ENCODE data around the gene GALNT10.

DNA sequence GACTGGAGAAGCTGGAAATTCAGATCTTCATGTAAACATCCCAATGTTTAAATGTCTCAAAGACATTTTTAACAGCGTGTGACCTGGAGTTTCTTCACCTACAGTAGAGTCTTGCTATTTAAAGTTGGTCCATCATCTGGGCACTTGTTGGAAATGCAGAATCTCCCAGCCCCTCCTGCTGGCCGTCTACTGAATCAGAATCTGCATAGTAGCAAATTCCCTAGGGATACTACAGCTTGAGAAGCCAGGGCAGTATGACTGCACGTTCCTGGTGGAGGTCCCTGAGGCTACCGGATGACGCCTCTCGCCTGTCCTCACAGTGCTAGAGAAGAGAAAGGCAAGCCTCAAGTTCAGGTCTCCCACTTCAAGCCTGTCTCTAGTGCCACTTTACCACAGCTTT is 271.0 kb downstream of the GALNT10 start:
- TF ChIP-seq, protein P1, sequence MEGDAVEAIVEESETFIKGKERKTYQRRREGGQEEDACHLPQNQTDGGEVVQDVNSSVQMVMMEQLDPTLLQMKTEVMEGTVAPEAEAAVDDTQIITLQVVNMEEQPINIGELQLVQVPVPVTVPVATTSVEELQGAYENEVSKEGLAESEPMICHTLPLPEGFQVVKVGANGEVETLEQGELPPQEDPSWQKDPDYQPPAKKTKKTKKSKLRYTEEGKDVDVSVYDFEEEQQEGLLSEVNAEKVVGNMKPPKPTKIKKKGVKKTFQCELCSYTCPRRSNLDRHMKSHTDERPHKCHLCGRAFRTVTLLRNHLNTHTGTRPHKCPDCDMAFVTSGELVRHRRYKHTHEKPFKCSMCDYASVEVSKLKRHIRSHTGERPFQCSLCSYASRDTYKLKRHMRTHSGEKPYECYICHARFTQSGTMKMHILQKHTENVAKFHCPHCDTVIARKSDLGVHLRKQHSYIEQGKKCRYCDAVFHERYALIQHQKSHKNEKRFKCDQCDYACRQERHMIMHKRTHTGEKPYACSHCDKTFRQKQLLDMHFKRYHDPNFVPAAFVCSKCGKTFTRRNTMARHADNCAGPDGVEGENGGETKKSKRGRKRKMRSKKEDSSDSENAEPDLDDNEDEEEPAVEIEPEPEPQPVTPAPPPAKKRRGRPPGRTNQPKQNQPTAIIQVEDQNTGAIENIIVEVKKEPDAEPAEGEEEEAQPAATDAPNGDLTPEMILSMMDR (IDR thresholded peaks at IDR 0.05) = peak; percentile 24; the same call in 2 of the 3 replicates
- no peak for TF ChIP-seq HOXB13 (CRISPR knock-in tag; IDR thresholded peaks at IDR 0.05; ENCODE audit: low read depth)
- TF ChIP-seq, protein P2, sequence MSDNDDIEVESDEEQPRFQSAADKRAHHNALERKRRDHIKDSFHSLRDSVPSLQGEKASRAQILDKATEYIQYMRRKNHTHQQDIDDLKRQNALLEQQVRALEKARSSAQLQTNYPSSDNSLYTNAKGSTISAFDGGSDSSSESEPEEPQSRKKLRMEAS (IDR thresholded peaks at IDR 0.05) = no peak
- no peak for TF ChIP-seq HOXA7 (CRISPR knock-in tag; IDR thresholded peaks at IDR 0.05)
- no peak for TF ChIP-seq ESRRA (IDR thresholded peaks at IDR 0.05; ENCODE audit: borderline replicate concordance, low read length)
- TF ChIP-seq SREBF2 (IDR thresholded peaks at IDR 0.05) = no peak
- no peak for TF ChIP-seq CEBPB (IDR thresholded peaks at IDR 0.05)
- no peak for TF ChIP-seq JUN (IDR thresholded peaks at IDR 0.05)
- TF ChIP-seq SMC3 (IDR thresholded peaks at IDR 0.05) = no peak
- TF ChIP-seq CHD4 (IDR thresholded peaks at IDR 0.05; ENCODE audit: borderline replicate concordance) = no peak
